Ishikawa (cell line): ENCODE results near the gene C5orf52.

Source experiments
- CREB1 ChIP-seq: IDR thresholded peaks from 2 replicates; pipeline ENCODE4 v1.6.1; 2012; ENCODE audit warnings: low read depth
- MAX ChIP-seq: IDR thresholded peaks from 2 replicates; pipeline ENCODE4 v1.6.1; 2012
- RAD21 ChIP-seq: IDR thresholded peaks from 2 replicates; pipeline ENCODE4 v1.6.1; 2012; ENCODE audit warnings: low read depth
- REST ChIP-seq: IDR thresholded peaks from 2 replicates; pipeline ENCODE4 v1.6.1; 2012; ENCODE audit warnings: low read depth, mild to moderate bottlenecking
- TCF12 ChIP-seq: IDR thresholded peaks from 2 replicates; pipeline ENCODE4 v1.6.1; 2012; ENCODE audit warnings: low read depth

- TF ChIP-seq MAX, result no peak
- TF ChIP-seq TCF12, result no peak
- TF ChIP-seq RAD21, result no peak
- no peak for TF ChIP-seq REST
- no peak for TF ChIP-seq CREB1
Observed at GRCh38 chr5:157659868-157660660, 11.3 kb upstream of the C5orf52 start.
